Keratinocyte (primary cell): Measurements from ENCODE around the gene RNASE2. TPM values are rescaled to one million over a fixed set of nuclear protein-coding genes. Genes with fewer than 3 reads are reported as not detected.

Experiments used
- DNase-seq: peaks from one replicate; pipeline ENCODE4 v3.0.0-alpha.2; 2011; ENCODE audit warnings: low read depth, missing footprints, low spot score
- FAIRE-seq: peaks from 2 replicates; lab custom pipeline; 2011; peaks lifted over from hg19 to GRCh38; lab: Jason Lieb, UNC
- H2AFZ ChIP-seq: 2 replicates; pipeline ENCODE4 v1.6.0; 2012; ENCODE audit warnings: low read length, control low read depth, inconsistent platforms; ENCODE audit not compliant: control insufficient read depth
- H3K27ac ChIP-seq: 2 replicates; pipeline ENCODE4 v1.5.1; 2011; ENCODE audit warnings: low read length; ENCODE audit not compliant: control insufficient read depth, insufficient read depth
- H3K27me3 ChIP-seq: 3 replicates; pipeline ENCODE4 v1.6.0; 2011; ENCODE audit warnings: low read length; ENCODE audit not compliant: control insufficient read depth, insufficient read depth; ENCODE audit errors: extremely low read depth
- H3K36me3 ChIP-seq, 2 experiments: 2 replicates in 1 of 2; 3 replicates in 1 of 2; pipeline ENCODE4 v1.5.1; 2011; ENCODE audit warnings: low read length in 2 of 2, mild to moderate bottlenecking in 1 of 2; ENCODE audit not compliant: control insufficient read depth in 2 of 2, insufficient read depth in 2 of 2; ENCODE audit errors: extremely low read depth in 1 of 2
- H3K4me1 ChIP-seq: 3 replicates; pipeline ENCODE4 v1.5.1; 2011; ENCODE audit warnings: low read length; ENCODE audit not compliant: control insufficient read depth, insufficient read depth; ENCODE audit errors: extremely low read depth
- H3K4me2 ChIP-seq: 3 replicates; pipeline ENCODE4 v1.6.0; 2011; ENCODE audit warnings: low read depth, low read length; ENCODE audit not compliant: control insufficient read depth, insufficient read depth; ENCODE audit errors: extremely low read depth
- H3K4me3 ChIP-seq, 3 experiments: fragments of 200-600 bp in 1 of 3; sonication (generic) in 1 of 3; 2 replicates in 2 of 3; 3 replicates in 1 of 3; pipeline ENCODE4 v1.5.1; 2011 to 2016; ENCODE audit warnings: low read length in 3 of 3, mild to moderate bottlenecking in 3 of 3, control low read depth in 2 of 3, inconsistent platforms in 1 of 3, low read depth in 1 of 3, mixed read lengths in 1 of 3, mixed run types in 1 of 3, moderate library complexity in 1 of 3; ENCODE audit not compliant: control insufficient read depth in 2 of 3, insufficient read depth in 2 of 3; ENCODE audit errors: extremely low read depth in 1 of 3
- H3K79me2 ChIP-seq: 2 replicates; pipeline ENCODE4 v1.6.0; 2012; ENCODE audit warnings: low read length; ENCODE audit not compliant: control insufficient read depth, insufficient read depth
- H3K9ac ChIP-seq: 3 replicates; pipeline ENCODE4 v1.6.0; 2011; ENCODE audit warnings: low read length; ENCODE audit not compliant: control insufficient read depth, insufficient read depth; ENCODE audit errors: extremely low read depth
- H3K9me1 ChIP-seq: 3 replicates; pipeline ENCODE4 v1.6.0; 2011; ENCODE audit warnings: low read length; ENCODE audit not compliant: control insufficient read depth, insufficient read depth; ENCODE audit errors: extremely low read depth
- H3K9me3 ChIP-seq: 2 replicates; pipeline ENCODE4 v1.5.1; 2012; ENCODE audit warnings: low read depth, low read length; ENCODE audit not compliant: control insufficient read depth
- H4K20me1 ChIP-seq: 3 replicates; pipeline ENCODE4 v1.6.0; 2011; ENCODE audit warnings: low read length; ENCODE audit not compliant: control insufficient read depth, insufficient read depth; ENCODE audit errors: extremely low read depth
- CTCF ChIP-seq, 3 experiments: IDR thresholded peaks in 1 of 3; conservative IDR thresholded peaks in 1 of 3; optimal IDR thresholded peaks in 1 of 3; 2 replicates in 2 of 3; 3 replicates in 1 of 3; pipeline versions ENCODE3 to v1.5.1; 2011; ENCODE audit warnings: low read length in 3 of 3, mild to moderate bottlenecking in 3 of 3, moderate library complexity in 2 of 3, control low read depth in 1 of 3, inconsistent platforms in 1 of 3; ENCODE audit not compliant: insufficient read depth in 2 of 3; ENCODE audit errors: extremely low read depth in 1 of 3
- EZH2 ChIP-seq: IDR thresholded peaks from one replicate; pipeline ENCODE4 v1.6.1; 2012; ENCODE audit warnings: inconsistent platforms, mild to moderate bottlenecking, low read length, moderate library complexity
- dilution Hi-C: fragments of 300-500 bp; cut with MboI; formaldehyde crosslinking; loops from one replicate; pipeline ENCODE4 v1.7.0; 2020; ENCODE audit warnings: low sequenced_read_pairs; ENCODE audit not compliant: extremely low pct_ligation_motif_present
- polyA plus RNA-seq, 5 experiments: library from polyadenylated mRNA; depleted of rRNA in 3 of 5; stranded (reverse) in 3 of 5; stranded (forward) in 1 of 5; unstranded in 1 of 5; fragments of >200 nt; gene quantifications; 1 replicate in 1 of 5; 2 replicates in 3 of 5; 3 replicates in 1 of 5; pipeline versions ENCODE4 v1.2.1 to v1.2.3, GENCODE V29; 2011 to 2012; ENCODE audit warnings: missing spikeins in 2 of 5, low read depth in 1 of 5, low replicate concordance in 1 of 5

RNASE2 gene
- polyA plus RNA-seq, 1 donor (not counting 4 experiments of a cell fraction or from before 2014, with no cell fraction given), result not detected

DNA sequence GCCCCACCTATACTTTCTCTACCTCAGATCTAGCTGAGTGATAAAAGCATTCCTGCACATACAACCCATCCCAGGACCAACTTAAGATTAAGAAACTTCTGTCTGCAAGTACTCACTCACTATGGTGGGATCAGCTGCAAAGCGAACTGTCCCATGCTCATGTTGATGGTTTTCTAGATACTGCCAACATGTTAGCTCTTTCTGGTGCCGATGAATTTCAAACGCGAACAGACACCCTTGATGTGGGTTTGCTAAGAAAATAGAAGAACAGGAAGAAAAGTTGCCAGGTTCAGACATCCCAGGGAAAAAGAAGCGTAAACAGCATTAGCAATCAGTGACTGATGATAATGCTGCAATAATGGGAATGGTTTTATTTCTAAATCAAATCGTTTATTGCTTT is 42.3 kb downstream of the RNASE2 start:
- Histone ChIP-seq H4K20me1 (no peaks in the 10 kb centered on the region), H3K79me2 (no peaks in the 10 kb centered on the region), H3K36me3 (peaks cover 19 to 27% of the 10 kb centered on the region in 2 experiments), H3K4me3 (no peak overlapping the region), H3K4me2 (no peak overlapping the region), H3K27me3 (no peaks in the 10 kb centered on the region), H3K9me1 (no peaks in the 10 kb centered on the region), H2AFZ (no peak overlapping the region), H3K27ac (no peak overlapping the region), H3K4me1 (peaks cover 17% of the 10 kb centered on the region), H3K9me3 (no peaks in the 10 kb centered on the region), H3K9ac (no peak overlapping the region)
- DNase-seq, result no peak
- FAIRE-seq, result no peak
- no peak for TF ChIP-seq CTCF (optimal IDR thresholded peaks at IDR 0.05 in 1 of 3, IDR thresholded peaks at IDR 0.05 in 1 of 3, conservative IDR thresholded peaks at IDR 0.05 in 1 of 3; ENCODE audit: extremely low read depth in 1 of 3, insufficient read depth in 2 of 3, low read length in 3 of 3)
- no peak for TF ChIP-seq EZH2
- dilution Hi-C loops, result no loop called here

DNA sequence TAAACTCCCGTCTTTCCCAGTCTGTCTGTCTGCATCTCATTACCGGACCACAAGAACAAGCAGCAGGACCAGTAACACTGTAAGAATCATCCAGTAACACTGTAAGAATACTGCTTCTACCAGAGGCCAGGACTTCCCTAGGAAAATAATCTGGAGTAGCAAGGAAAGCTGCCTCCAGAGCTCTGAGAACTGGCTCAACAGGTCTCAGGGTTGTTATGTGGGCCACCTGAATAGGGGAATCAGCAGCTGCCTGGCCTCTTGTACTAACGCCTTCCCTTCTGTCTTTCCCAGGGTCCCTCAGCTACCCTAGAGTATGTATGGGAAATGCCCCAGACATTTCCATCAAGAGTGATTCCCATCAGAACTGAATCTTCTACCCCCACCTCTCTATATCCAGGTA is 42.9 kb downstream of the RNASE2 start:
- TF ChIP-seq CTCF (optimal IDR thresholded peaks at IDR 0.05 in 1 of 3, IDR thresholded peaks at IDR 0.05 in 1 of 3, conservative IDR thresholded peaks at IDR 0.05 in 1 of 3; ENCODE audit: extremely low read depth in 1 of 3, insufficient read depth in 2 of 3, low read length in 3 of 3) (no peak), EZH2 (no peak)
- FAIRE-seq (no peak), DNase-seq (no peak)
- no peaks in the 10 kb centered on the region for H3K9me3 ChIP-seq
- H4K20me1 ChIP-seq, result no peaks in the 10 kb centered on the region
- H3K9ac ChIP-seq, result no peak overlapping the region
- no peaks in the 10 kb centered on the region for H3K79me2 ChIP-seq
- peaks cover 18 to 24% of the 10 kb centered on the region in 2 experiments for H3K36me3 ChIP-seq
- no peak overlapping the region for H3K4me3 ChIP-seq
- peak overlapping the region; percentile 66 for H3K4me2 ChIP-seq
- H3K27ac ChIP-seq, result peak overlapping the region; percentile 47
- peaks cover 17% of the 10 kb centered on the region for H3K4me1 ChIP-seq
- H2AFZ ChIP-seq, result no peak overlapping the region
- dilution Hi-C loops, result no loop called here
- H3K27me3 ChIP-seq, result no peaks in the 10 kb centered on the region
- H3K9me1 ChIP-seq, result no peaks in the 10 kb centered on the region
